Gastroesophageal sphincter (tissue), 4 donors: ENCODE measurements around the gene C4orf46. TPM values are rescaled to one million over a fixed set of nuclear protein-coding genes. Genes with fewer than 3 reads are reported as not detected.

Experiments
- ATAC-seq: fragments of 150-250 bp; one replicate; pipeline ENCODE4 v1.9.1; 2016; ENCODE audit warnings: mild to moderate bottlenecking, moderate library complexity
- H3K27ac ChIP-seq, 4 donors: fragments of 200-600 bp; sonication (generic) in 3 of 4; 1 replicate in 3 of 4; 2 replicates in 1 of 4; pipeline ENCODE4 v1.5.1; 2016 to 2019
- H3K27me3 ChIP-seq: fragments of 200-600 bp; sonication (generic); one replicate; pipeline ENCODE4 v1.5.1; 2019
- H3K36me3 ChIP-seq, 2 donors: fragments of 200-600 bp; sonication (generic); one replicate each; pipeline ENCODE4 v1.5.1; 2019; ENCODE audit warnings: control low read depth in 1 of 2
- H3K4me1 ChIP-seq, 3 donors: fragments of 200-600 bp; sonication (generic); 1 replicate in 2 of 3; 2 replicates in 1 of 3; pipeline ENCODE4 v1.5.1; 2016 to 2019; ENCODE audit warnings: control low read depth in 2 of 3
- H3K4me3 ChIP-seq, 2 donors: fragments of 200-600 bp; sonication (generic); one replicate each; pipeline ENCODE4 v1.5.1; 2019; ENCODE audit warnings: mild to moderate bottlenecking in 1 of 2, moderate library complexity in 1 of 2
- H3K9me3 ChIP-seq, 3 donors: fragments of 200-600 bp; sonication (generic); one replicate each; pipeline ENCODE4 v1.5.1; 2017 to 2019; ENCODE audit warnings: control low read depth in 2 of 3
- EP300 ChIP-seq: sonication (generic); formaldehyde crosslinking; IDR thresholded peaks from one replicate; pipeline ENCODE4 v1.6.1; 2017; ENCODE audit warnings: antibody characterized with exemption, mild to moderate bottlenecking
- POLR2A ChIP-seq, 2 donors: fragments of 450-650 bp; IDR thresholded peaks; one replicate each; pipeline ENCODE4 v1.6.1; 2017; ENCODE audit warnings: antibody characterized with exemption in 2 of 2, mild to moderate bottlenecking in 2 of 2, moderate library complexity in 1 of 2
- POLR2AphosphoS5 ChIP-seq: sonication (generic); formaldehyde crosslinking; IDR thresholded peaks from one replicate; pipeline ENCODE4 v1.6.1; 2017; ENCODE audit warnings: antibody characterized with exemption
- WGBS, 2 donors: methylation state at CpG; one replicate each; pipeline ENCODE4 v1.1.5; 2018; ENCODE audit warnings: low coverage in 1 of 2; 5-methylcytosine and 5-hydroxymethylcytosine counted together
- small RNA-seq, 4 donors: library from RNA; depleted of rRNA; stranded (forward); fragments of <200 nt; gene quantifications; one replicate each; pipeline ENCODE3, GENCODE V24; 2016
- total RNA-seq, 4 donors: library from RNA; depleted of rRNA; stranded (reverse); fragments of >200 nt; gene quantifications; one replicate each; pipeline ENCODE4 v1.1.0, GENCODE V29; 2016
- TF ChIP-seq, protein P1 (sequence below), 4 experiments: fragments of 200-600 bp in 2 of 4; fragments of 450-650 bp in 2 of 4; sonication (generic) in 1 of 4; IDR thresholded peaks; one replicate each; pipeline ENCODE4 v1.5.1; 2017 to 2019; ENCODE audit warnings: antibody characterized with exemption in 4 of 4, mild to moderate bottlenecking in 2 of 4, moderate library complexity in 2 of 4

The C4orf46 gene
- total RNA-seq, 4 donors from 2014 or later = 2.8 to 4.2 (median 3.6) TPM

DNA sequence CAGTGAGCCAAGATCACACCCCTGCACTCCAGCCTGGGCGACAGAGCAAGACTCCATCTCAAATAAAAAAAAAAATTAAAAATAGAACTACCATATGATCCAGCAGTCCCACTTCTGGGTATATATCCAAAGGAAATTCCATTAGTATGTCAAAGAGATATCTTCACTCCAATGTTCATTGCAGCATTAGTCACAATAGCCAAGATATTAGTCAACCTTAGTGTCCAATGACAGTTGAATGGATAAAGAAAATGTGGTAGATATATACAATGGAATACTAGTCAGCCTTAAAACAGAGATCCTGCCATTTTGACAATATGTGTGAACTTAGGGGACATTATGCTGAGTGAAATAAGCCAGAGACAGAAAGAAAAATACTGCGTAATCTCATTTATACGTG is 49.4 kb downstream of the C4orf46 start:
- 87% methylated on average over 3 of the region's 3 CpGs; no CpG with 5 or more reads in 1 of the 2 donors for WGBS, 2 donors
- Histone ChIP-seq H3K4me1 (no peaks in the 10 kb centered on the region), H3K27ac (no peak overlapping the region), H3K4me3 (no peak overlapping the region), H3K36me3 (no peaks in the 10 kb centered on the region), H3K27me3 (no peaks in the 10 kb centered on the region), H3K9me3 (no peaks in the 10 kb centered on the region)
- TF ChIP-seq POLR2AphosphoS5 = no peak
- TF ChIP-seq EP300 = no peak
- no peak for TF ChIP-seq POLR2A (IDR thresholded peaks at IDR 0.05)
- TF ChIP-seq, protein P1, sequence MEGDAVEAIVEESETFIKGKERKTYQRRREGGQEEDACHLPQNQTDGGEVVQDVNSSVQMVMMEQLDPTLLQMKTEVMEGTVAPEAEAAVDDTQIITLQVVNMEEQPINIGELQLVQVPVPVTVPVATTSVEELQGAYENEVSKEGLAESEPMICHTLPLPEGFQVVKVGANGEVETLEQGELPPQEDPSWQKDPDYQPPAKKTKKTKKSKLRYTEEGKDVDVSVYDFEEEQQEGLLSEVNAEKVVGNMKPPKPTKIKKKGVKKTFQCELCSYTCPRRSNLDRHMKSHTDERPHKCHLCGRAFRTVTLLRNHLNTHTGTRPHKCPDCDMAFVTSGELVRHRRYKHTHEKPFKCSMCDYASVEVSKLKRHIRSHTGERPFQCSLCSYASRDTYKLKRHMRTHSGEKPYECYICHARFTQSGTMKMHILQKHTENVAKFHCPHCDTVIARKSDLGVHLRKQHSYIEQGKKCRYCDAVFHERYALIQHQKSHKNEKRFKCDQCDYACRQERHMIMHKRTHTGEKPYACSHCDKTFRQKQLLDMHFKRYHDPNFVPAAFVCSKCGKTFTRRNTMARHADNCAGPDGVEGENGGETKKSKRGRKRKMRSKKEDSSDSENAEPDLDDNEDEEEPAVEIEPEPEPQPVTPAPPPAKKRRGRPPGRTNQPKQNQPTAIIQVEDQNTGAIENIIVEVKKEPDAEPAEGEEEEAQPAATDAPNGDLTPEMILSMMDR (IDR thresholded peaks at IDR 0.05) = no peak
- no peak for ATAC-seq

DNA sequence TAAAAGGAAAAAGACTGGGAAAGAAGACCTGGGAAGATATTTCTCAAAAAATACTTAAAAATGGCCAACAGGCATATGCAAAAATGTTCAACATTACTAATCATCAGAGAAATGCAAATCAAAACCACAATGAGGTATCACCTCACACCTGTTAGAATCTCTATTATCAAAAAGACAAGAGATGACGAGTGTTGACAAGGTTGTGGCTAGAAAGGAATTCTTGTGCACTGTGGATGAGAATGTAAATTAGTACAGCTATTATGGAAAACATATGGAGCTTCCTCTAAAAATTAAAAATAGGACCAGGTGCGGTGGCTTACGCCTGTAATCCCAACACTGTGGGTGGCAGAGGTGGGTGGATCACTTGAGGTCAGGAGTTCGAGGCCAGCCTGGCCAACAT is 50.0 kb downstream of the C4orf46 start:
- whole genome bisulfite sequencing, 2 donors = 87 to 91% methylated on average over 3 to 4 of the region's 4 CpGs
- H3K36me3 ChIP-seq = no peaks in the 10 kb centered on the region
- TF ChIP-seq POLR2A (IDR thresholded peaks at IDR 0.05) (no peak), EP300 (no peak), POLR2AphosphoS5 (no peak)
- TF ChIP-seq, protein P1 (IDR thresholded peaks at IDR 0.05) = no peak

DNA sequence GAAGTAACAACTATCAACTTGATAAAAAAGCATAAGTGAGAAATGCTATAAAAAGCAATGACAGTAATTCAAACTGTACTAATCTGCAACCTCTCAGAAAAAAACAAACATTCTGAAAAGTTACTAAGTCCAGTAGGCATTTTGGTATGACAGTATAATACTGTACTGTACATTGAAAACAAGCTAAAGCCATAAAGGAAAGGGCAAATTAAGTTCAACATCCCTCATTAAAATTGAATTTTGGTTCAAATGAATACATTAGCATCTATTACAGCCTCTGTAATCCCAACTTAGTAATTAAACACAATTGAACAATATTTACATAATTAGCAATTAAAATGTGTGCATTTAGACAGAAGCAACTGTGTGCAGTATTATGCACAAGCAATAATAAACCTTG is 53.7 kb downstream of the C4orf46 start:
- H3K27ac ChIP-seq = no peak overlapping the region
- H3K4me3 ChIP-seq = no peak overlapping the region
- no peak for ATAC-seq
- TF ChIP-seq POLR2A (IDR thresholded peaks at IDR 0.05) (no peak), EP300 (no peak), POLR2AphosphoS5 (no peak)
- TF ChIP-seq, protein P1 (IDR thresholded peaks at IDR 0.05) = no peak
- H3K4me1 ChIP-seq = no peaks in the 10 kb centered on the region
- peaks cover 0 to 15% (median 0%) of the 10 kb centered on the region in 3 donors for H3K9me3 ChIP-seq
- H3K36me3 ChIP-seq = no peaks in the 10 kb centered on the region
- no peaks in the 10 kb centered on the region for H3K27me3 ChIP-seq

More for the DNA sequence above, 50.0 kb downstream of the C4orf46 start:
- H3K27me3 ChIP-seq = no peaks in the 10 kb centered on the region
- H3K4me3 ChIP-seq = no peak overlapping the region
- H3K4me1 ChIP-seq = no peaks in the 10 kb centered on the region
- ATAC-seq = no peak
- no peaks in the 10 kb centered on the region for H3K9me3 ChIP-seq
- no peak overlapping the region for H3K27ac ChIP-seq

Small RNA genes within 50 kb of the gene (small RNA-seq; reads per million reads assigned to genes)
- gene RF00012 = 0 reads per million in 4 donors

Other genes with a start within 250 kb of the C4orf46 start
- gene RXFP1, start 150.0 kb downstream of the C4orf46 start, total RNA-seq = not detected
- gene ETFDH, start 409 bp upstream of the C4orf46 start, total RNA-seq = 10 to 100 TPM; 32.0 to 46.7 (median 38.9) TPM
- 10 to 100 TPM; 22.2 to 27.6 (median 25.7) TPM for gene PPID, start 51.5 kb upstream of the C4orf46 start, total RNA-seq
- 100 to 1,000 TPM in 1 of 4 donors, 10 to 100 TPM in 3; 53.0 to 135 (median 70.5) TPM for gene FNIP2, start 97.1 kb upstream of the C4orf46 start, total RNA-seq